Upper lobe of right lung (tissue), 1 donor: ENCODE data around the gene TRMT61A. TPM values are rescaled to one million over a fixed set of nuclear protein-coding genes. Genes with fewer than 3 reads are reported as not detected.

Experiments
- ATAC-seq: fragments of 200-7000 bp; cut with Tn5 transposase; one replicate; pipeline ENCODE4 v1.9.1; 2020; ENCODE audit warnings: mild to moderate bottlenecking, moderate library complexity
- DNase-seq: peaks from one replicate; pipeline ENCODE4 v3.0.0-alpha.2; 2020
- H3K27ac ChIP-seq: fragments of 200-600 bp; one replicate; pipeline ENCODE4 v1.8.0; 2022
- H3K27me3 ChIP-seq: fragments of 200-600 bp; one replicate; pipeline ENCODE4 v1.8.0; 2022; ENCODE audit warnings: mild to moderate bottlenecking
- H3K36me3 ChIP-seq: fragments of 200-600 bp; one replicate; pipeline ENCODE4 v1.8.0; 2022
- H3K4me1 ChIP-seq: fragments of 200-600 bp; one replicate; pipeline ENCODE4 v1.8.0; 2022
- H3K4me3 ChIP-seq: fragments of 200-600 bp; one replicate; pipeline ENCODE4 v1.8.0; 2022; ENCODE audit warnings: mild to moderate bottlenecking
- H3K9me3 ChIP-seq: fragments of 200-600 bp; one replicate; pipeline ENCODE4 v1.8.0; 2022
- intact Hi-C: fragments of 100-400 bp; cut with DNase I; formaldehyde crosslinking; loops from one replicate; pipeline ENCODE4 v1.11.0; 2022
- total RNA-seq: library from RNA; stranded (reverse); fragmentation: NEBNext Ultra II Directional; extraction: Animal tissue kit (Norgen Biotek cat#: 25700); gene quantifications from one replicate; pipeline ENCODE4 v1.2.1, GENCODE V29; 2021
- TF ChIP-seq, protein P1 (sequence below): fragments of 200-600 bp; IDR thresholded peaks from one replicate; pipeline ENCODE4 v1.8.0; 2022; ENCODE audit warnings: antibody characterized with exemption
- donor health status: DM: no; HTN: yes; CAD: no; lungs with severe emphysema.

The TRMT61A gene
- total RNA-seq, 1 donor from 2014 or later: 11.6 TPM

DNA sequence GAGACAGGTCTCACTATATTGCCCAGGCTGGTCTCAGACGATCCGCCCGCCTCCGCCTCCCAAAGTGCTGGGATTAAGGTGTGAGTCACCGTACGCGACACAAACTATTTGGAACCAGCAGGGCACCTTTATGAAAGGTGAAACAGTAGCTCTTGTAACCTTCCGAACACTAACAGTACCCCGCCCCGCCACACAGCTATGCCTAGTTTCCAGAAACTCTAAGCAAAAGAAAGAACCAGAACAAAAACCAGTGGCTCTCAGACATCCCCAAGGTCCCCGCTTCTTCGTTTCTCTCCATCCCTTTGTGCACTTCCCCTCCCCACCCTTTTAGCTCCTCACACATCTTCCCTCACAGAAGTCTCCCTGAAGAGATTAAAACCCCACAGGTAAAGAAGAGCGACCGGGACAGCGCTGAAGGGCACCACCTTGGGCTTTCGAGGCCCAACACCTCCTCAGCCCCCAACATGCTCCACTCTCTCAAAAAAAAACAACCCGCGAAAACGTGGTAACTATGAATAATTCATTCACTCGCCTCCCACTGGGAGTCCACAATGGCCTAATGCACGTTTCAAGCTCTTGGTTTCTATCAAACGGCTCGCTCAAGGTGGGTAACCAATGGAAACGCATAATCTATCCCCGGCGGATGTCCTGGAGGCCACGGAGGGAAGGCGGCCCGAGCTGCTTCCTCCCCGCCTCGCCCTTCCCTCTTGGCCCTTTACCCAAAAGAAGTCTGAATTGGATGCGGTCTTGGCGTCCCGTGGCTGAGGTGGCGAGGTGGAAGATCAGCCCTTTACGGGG, 32.6 kb downstream of the TRMT61A start:
- Histone ChIP-seq H3K4me1 (peaks cover 65% of the 10 kb centered on the region), H3K27me3 (no peaks in the 10 kb centered on the region), H3K27ac (peak overlapping the region; percentile 97), H3K4me3 (peak overlapping the region; percentile 87), H3K9me3 (no peaks in the 10 kb centered on the region), H3K36me3 (peaks cover 36% of the 10 kb centered on the region)
- intact Hi-C loops: no loop called here
- peak; percentile 76 for DNase-seq
- TF ChIP-seq, protein P1, sequence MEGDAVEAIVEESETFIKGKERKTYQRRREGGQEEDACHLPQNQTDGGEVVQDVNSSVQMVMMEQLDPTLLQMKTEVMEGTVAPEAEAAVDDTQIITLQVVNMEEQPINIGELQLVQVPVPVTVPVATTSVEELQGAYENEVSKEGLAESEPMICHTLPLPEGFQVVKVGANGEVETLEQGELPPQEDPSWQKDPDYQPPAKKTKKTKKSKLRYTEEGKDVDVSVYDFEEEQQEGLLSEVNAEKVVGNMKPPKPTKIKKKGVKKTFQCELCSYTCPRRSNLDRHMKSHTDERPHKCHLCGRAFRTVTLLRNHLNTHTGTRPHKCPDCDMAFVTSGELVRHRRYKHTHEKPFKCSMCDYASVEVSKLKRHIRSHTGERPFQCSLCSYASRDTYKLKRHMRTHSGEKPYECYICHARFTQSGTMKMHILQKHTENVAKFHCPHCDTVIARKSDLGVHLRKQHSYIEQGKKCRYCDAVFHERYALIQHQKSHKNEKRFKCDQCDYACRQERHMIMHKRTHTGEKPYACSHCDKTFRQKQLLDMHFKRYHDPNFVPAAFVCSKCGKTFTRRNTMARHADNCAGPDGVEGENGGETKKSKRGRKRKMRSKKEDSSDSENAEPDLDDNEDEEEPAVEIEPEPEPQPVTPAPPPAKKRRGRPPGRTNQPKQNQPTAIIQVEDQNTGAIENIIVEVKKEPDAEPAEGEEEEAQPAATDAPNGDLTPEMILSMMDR: no peak
- ATAC-seq: peak; percentile 43

DNA sequence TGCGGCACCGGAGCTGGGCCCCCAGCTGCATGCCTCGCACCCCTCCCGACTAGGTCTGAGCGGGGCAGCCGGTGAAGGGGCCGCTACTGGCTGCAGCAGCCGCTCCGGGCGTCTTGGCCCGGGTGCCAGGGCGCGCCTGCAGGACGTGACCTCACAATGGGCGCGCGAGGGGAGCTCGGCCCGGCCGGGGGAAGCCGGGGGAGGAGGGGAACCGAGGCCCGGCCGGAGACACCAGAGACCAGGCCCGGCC, 33.1 kb downstream of the TRMT61A start:
- H3K36me3 ChIP-seq: peaks cover 39% of the 10 kb centered on the region
- intact Hi-C loops: no loop called here
- H3K27ac ChIP-seq: peak overlapping the region; percentile 97
- H3K27me3 ChIP-seq: no peaks in the 10 kb centered on the region
- H3K9me3 ChIP-seq: no peaks in the 10 kb centered on the region
- H3K4me3 ChIP-seq: peak overlapping the region; percentile 87
- H3K4me1 ChIP-seq: peaks cover 61% of the 10 kb centered on the region
- ATAC-seq (peak; percentile 70), DNase-seq (no peak)
- TF ChIP-seq, protein P1: no peak

DNA sequence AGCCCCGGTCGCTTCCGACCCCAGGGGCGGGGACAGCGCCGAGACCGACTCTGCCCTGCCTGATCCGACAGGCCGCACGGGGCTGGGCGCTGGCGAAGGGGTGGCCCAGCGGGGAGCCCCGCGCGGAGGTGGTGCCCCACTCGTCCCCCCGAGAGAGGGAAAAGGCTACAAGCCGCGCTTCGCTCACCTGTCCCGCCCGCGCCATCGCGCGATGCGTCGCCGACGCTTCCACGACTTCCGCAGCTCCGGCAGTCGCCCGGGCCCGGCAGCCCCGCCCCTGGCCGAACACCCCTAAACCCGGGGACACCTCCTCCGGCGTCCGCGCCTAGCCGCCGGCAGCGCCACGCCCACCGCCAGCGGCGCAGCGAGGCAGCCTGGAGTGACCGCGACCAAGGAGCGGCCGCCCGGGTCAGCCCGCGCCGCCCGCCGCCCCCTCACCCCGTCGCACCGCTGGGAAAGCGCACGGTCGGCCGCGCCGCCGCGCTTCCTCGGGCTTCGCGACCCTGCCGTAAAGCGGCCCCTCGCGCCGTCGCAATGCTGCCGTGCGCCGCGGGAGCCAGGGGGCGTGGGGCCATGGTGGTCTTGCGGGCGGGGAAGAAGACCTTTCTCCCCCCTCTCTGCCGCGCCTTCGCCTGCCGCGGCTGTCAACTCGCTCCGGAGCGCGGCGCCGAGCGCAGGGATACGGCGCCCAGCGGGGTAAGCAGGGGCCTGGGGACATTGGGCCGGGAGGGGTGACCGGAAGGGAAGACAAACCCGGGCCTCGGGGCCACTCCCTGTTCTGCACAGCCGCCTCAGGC, 33.6 kb downstream of the TRMT61A start, which contains the start of the genes BAG5 and COA8:
TSS of gene BAG5 (minus strand) at position 229 of the 797 bp plus-strand sequence. CDS start 1,493 bp downstream, outside the sequence.
TSS of gene COA8 (plus strand) at position 532 of the 797 bp plus-strand sequence. CDS start at position 574, 42 bp downstream.
- intact Hi-C loops: no loop called here
- DNase-seq: peak; percentile 95
- Histone ChIP-seq H3K4me3 (peak within 1 kb of the TSS; percentile 87), H3K9me3 (no peaks in the 10 kb centered on the region), H3K27ac (peak within 1 kb of the TSS; percentile 97), H3K27me3 (no peaks in the 10 kb centered on the region), H3K36me3 (peaks cover 33% of the 10 kb centered on the region), H3K4me1 (peaks cover 55% of the 10 kb centered on the region)
- ATAC-seq: peak; percentile 91
- TF ChIP-seq, protein P1: no peak

DNA sequence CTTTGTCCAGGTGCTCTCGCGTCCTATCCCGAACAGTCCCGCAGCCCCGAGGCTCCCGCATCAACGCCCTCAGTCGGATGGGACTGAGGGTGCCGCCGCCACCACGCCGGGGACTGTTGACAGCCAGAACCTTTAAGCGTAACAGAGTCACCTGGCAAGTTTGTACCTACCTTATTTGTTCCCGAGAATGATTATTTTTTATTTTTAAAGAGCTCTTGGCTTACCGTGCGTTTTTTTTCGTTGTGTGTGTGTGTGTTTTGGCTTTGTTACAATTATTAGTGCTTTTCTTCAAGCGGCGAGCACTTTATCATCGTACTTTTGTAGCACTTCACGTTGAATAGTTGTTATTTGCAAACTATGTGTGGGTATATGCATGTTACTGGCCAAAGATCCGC, 34.2 kb downstream of the TRMT61A start:
- no peaks in the 10 kb centered on the region for H3K27me3 ChIP-seq
- peaks cover 27% of the 10 kb centered on the region for H3K36me3 ChIP-seq
- peak overlapping the region; percentile 87 for H3K4me3 ChIP-seq
- peaks cover 50% of the 10 kb centered on the region for H3K4me1 ChIP-seq
- TF ChIP-seq, protein P1: no peak
- no peaks in the 10 kb centered on the region for H3K9me3 ChIP-seq
- intact Hi-C loops: no loop called here
- DNase-seq: no peak
- peak overlapping the region; percentile 97 for H3K27ac ChIP-seq
- no peak for ATAC-seq

DNA sequence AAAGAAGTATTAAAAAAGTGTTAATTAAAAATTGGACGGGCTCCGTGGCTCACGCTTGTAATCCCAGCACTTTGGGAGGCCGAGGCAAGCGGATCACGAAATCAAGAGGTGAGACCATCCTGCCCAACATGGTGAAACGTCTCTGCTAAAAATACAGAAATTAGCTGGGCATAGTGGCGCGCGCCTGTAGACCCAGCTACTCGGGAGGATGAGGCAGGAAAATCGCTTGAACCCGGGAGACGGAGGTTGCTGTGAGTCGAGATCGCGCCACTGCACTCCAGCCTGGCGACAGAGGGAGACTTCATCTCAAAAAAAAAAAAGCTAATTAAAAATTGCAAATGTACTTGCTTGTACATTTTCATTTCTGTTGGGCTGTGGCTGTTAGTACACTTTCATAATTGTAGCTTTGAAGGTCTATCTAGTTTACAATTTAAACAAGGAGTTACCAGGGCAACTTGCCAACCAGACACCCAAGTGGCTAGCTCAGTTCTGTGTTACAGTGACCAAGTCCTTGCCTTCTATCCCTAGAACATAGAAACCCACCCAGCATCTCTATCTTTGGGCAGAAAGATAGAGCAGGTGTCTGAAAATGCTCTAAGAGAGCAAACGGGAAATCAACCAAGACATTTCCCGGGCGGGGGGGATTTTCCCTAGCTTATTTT, 35.0 kb downstream of the TRMT61A start:
- H3K4me3 ChIP-seq: peak overlapping the region; percentile 87
- ATAC-seq (no peak), DNase-seq (no peak)
- intact Hi-C loops: no loop called here
- peaks cover 20% of the 10 kb centered on the region for H3K36me3 ChIP-seq
- peak overlapping the region; percentile 97 for H3K27ac ChIP-seq
- H3K27me3 ChIP-seq: no peaks in the 10 kb centered on the region
- H3K4me1 ChIP-seq: peaks cover 42% of the 10 kb centered on the region
- H3K9me3 ChIP-seq: no peaks in the 10 kb centered on the region
- TF ChIP-seq, protein P1: no peak
